NCI-H128 (cell line): ENCODE measurements around the gene ZNF784.

Experiments
- DNase-seq: peaks from one replicate; lab custom pipeline; 2025; ENCODE audit not compliant: unreplicated experiment; lab: John Stamatoyannopoulos, UW

ZNF784 gene

GRCh38 chr19:55602104-55603001 lies 22.0 kb downstream of the ZNF784 start:
- no peak for DNase-seq

DNA sequence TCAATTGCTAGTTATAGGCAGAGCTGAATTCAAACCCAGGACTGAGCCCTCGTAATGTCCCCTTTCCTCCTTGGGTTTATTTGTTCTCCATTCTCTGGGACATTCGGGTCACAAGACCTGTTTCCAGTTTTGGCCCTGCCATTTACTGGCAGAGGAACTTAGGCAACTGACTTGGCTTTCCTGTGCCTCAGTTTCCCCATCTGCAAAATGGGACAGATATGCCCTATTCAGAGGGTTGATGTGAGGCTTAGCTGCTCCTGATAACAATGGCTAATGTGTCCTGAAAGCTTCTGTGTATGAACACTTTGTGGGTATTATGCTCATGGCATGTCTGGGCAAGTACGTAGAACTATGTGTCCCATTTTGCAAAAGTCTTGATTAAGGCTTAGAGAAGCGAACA lies 23.3 kb downstream of the ZNF784 start:
- DNase-seq = no peak

GRCh38 chr19:55600662-55601028 lies 23.7 kb downstream of the ZNF784 start:
- DNase-seq = no peak

- peak; percentile 96 for DNase-seq
These were observed 24.3 kb downstream of the ZNF784 start, which contains the start of gene ZNF524 for GRCh38 chr19:55599842-55600661. TSS of gene ZNF524 (plus strand) at chr19:55600288. CDS start at chr19:55602113, 1,825 bp downstream.

DNA sequence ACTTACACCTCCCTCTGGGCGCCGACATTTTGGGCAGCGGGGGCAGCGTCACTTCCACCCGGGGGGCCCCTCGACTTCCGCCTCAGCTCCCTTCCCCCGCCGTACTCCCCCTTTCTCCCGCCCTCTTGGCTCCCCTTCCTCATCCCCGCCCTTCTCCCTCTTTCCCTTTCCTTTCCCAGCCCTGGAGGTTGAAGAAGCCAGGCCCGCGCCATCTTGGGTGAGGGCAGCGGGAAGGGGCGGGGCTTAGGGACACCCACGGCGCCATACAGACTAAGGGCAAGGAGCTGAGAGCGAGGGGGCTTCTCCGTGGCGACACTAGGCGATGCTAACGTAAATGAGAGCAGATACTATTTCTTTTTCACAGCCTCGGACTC lies 24.9 kb downstream of the ZNF784 start, which contains the start of gene FIZ1:
Gene FIZ1 (minus strand): TSS at position 50 of the 374 bp plus-strand sequence. CDS start 1,652 bp downstream, outside the sequence.
- peak; percentile 97 for DNase-seq

- peak; percentile 84 for DNase-seq
These were observed 25.5 kb downstream of the ZNF784 start for GRCh38 chr19:55598719-55599467.

GRCh38 chr19:55598034-55598433 lies 26.3 kb downstream of the ZNF784 start:
- DNase-seq = no peak

- no peak for DNase-seq
These were observed 26.9 kb downstream of the ZNF784 start for GRCh38 chr19:55597501-55597921.

- DNase-seq = no peak
These were observed 28.1 kb downstream of the ZNF784 start for GRCh38 chr19:55596304-55596703.

GRCh38 chr19:55594996-55595545 lies 29.3 kb downstream of the ZNF784 start:
- no peak for DNase-seq

DNA sequence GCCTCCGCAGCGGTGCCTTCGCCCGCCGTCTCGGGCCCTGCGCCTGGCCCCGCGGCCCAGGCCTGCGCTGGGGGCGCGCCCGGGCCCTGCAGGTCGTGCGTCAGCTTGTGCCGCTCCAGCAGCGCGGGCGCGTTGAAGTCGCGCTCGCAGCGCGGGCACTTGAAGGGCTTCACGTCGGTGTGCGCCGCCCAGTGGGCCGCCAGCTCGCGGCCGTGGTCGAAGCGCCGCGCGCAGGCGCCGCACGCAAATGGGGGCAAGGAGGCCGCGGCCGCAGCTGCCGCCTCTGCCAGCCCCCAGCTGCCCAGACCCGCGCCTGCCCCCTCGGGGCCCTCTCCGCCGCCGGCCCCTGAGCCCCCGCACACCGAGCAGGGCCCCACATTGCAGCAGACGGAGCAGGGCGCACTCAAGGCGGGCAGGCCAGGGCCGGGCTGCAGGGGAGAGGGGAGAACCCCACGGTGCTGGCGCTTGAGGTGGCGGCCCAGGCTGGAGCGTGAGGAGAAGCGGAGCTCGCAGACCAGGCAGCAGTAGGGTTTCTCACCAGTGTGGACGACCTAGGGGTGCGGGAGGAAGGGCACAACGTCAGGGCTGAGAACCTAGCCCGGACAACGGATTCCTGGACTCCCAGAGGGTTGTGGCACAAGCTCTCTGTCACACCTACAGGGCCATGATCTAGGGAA lies 31.1 kb downstream of the ZNF784 start:
- no peak for DNase-seq

GRCh38 chr19:55592391-55593090 lies 31.8 kb downstream of the ZNF784 start:
- no peak for DNase-seq

GRCh38 chr19:55591555-55591954 lies 32.8 kb downstream of the ZNF784 start:
- no peak for DNase-seq

DNA sequence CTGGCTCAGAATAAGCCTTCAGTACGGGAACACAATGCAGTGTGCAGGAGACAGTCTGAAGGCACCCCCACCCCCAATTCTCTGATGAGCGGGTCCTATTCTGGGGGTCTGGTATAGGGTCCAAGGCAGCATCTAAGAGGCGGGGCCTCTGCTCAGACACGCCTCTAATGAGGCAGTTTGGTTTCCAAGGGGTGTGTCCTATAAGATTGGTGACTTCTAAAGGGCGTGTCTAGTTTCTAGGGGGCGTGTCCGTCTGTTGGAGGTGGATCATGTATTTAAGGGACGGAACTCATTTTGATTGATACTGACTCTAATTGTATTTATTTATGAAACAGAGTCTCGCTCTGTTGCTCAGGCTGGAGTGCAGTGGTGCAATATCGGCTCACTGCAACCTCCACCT lies 33.7 kb downstream of the ZNF784 start:
- no peak for DNase-seq

DNA sequence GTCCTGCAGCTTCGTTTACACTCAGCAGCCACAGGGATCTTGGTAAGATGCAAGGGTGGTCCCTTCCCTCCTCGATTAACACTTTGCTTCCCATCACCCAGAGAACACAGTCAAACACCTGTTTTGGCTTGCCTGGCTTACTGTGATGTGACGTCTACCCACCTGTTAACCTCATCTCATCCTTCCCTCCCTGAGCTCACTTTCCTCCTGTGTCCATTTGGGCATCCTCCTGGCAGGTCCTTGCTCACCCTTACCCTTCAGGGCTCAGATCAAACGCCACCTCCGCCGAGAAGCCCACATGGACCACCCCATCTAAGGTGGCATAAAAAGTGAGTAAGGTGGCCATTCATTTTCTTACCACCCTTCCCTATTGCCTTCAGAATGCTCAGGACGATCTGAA lies 34.3 kb downstream of the ZNF784 start:
- DNase-seq = no peak

DNA sequence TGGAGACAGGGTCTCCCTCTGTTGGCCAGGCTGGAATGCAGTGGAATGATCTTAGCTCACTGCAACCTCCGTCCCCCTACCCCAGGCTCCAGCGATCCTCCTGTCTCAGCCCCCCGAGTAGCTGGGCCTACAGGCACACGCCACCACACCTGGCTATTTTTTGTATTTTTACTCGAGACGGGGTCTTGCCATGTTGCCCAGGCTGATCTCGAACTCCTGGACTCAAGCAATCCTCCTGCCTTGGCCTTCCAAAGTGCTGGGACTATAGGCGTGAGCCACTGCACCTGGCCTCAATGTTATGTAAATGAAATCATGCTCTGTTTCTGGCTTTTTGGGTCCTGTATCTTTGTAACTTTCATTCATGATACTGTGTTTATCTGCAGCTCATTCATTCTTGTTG lies 35.6 kb downstream of the ZNF784 start:
- no peak for DNase-seq

GRCh38 chr19:55586976-55587668 lies 37.2 kb downstream of the ZNF784 start:
- DNase-seq = peak; percentile 94

DNA sequence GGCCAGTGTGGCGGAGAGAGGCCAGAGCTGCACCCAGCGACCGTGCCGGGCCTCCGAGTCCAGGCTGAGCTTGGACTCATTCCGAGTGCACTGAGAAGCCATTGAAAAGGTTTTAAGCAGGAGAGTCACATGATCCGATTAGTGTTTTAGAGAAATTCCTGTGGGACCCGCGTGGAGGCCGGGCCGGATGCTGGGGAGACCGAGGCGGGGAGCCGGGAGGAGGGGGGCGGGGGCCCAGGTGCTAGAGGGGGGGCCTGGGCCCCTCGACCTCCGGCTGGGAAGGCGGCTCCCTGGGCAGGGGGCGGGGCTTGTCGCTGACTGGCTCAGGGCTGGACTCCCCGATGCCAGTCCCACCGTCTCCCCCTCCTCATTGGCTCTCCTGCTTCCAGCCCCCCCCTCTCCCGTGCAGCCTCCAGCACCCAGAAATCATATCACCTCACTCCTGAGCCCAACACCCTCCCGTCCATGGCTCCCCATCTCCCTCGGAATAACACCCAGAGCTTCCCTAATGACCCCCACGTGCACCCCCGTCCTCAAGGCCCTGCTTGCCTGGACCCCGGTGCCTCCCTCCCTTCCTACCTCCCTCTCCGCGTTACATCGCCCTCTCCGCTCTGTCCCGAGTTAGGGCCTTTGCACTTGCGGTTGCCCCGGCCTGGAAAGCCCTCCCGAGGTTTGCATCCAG lies 38.6 kb downstream of the ZNF784 start:
- peak; percentile 61 for DNase-seq
